ENCODE measurements around the gene HSPA1L.
"Not testable (repeated sequence)": the region's sequence is repeated elsewhere in the genome, so short reads cannot be mapped to it uniquely, and the experiment has no call there.

DNA sequence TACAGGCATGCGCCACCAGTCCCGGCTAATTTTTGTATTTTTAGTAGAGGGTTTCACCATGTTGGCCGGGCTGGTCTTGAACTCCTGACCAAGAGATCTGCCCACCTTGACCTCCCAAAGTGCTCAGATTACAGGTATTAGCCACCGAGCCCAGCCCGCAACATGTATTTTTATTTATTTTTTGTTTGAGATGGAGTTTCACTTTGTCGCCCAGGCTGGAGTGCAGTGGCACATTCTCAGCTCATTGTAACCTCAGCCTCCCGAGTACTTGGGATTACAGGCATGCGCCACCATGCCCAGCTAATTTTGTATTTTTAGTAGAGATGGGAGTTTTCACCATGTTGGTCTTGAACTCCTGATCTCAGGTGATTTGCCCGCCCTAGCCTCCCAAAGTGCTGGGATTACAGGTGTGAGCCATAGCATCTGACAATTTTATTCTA lies 23.1 kb upstream of the HSPA1L start:
- TF ChIP-seq POLR2A (IDR thresholded peaks at IDR 0.05; ENCODE audit: borderline replicate concordance, extremely low read depth, insufficient read depth, insufficient read length); EZH2phosphoT487 (IDR thresholded peaks at IDR 0.05; ENCODE audit: borderline replicate concordance); EZH2 (IDR thresholded peaks at IDR 0.05); SIN3A (IDR thresholded peaks at IDR 0.05; ENCODE audit: low read depth); CEBPB (IDR thresholded peaks at IDR 0.05; ENCODE audit: low read depth); CBX3 (IDR thresholded peaks at IDR 0.05; ENCODE audit: low read depth); POLR2AphosphoS5 (IDR thresholded peaks at IDR 0.05; ENCODE audit: low read depth, low read length); JUND (IDR thresholded peaks at IDR 0.05); YY1 (IDR thresholded peaks at IDR 0.05; ENCODE audit: extremely low read depth, insufficient replicate concordance, low read depth, low read length): not testable (repeated sequence)
- TF ChIP-seq, protein P1, sequence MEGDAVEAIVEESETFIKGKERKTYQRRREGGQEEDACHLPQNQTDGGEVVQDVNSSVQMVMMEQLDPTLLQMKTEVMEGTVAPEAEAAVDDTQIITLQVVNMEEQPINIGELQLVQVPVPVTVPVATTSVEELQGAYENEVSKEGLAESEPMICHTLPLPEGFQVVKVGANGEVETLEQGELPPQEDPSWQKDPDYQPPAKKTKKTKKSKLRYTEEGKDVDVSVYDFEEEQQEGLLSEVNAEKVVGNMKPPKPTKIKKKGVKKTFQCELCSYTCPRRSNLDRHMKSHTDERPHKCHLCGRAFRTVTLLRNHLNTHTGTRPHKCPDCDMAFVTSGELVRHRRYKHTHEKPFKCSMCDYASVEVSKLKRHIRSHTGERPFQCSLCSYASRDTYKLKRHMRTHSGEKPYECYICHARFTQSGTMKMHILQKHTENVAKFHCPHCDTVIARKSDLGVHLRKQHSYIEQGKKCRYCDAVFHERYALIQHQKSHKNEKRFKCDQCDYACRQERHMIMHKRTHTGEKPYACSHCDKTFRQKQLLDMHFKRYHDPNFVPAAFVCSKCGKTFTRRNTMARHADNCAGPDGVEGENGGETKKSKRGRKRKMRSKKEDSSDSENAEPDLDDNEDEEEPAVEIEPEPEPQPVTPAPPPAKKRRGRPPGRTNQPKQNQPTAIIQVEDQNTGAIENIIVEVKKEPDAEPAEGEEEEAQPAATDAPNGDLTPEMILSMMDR (IDR thresholded peaks at IDR 0.05 in 2 of 3, conservative IDR thresholded peaks at IDR 0.05 in 1 of 3; ENCODE audit: borderline replicate concordance in 1 of 3, insufficient read depth in 1 of 3, low read depth in 2 of 3, low read length in 2 of 3): not testable (repeated sequence)
- TF ChIP-seq, protein P2, sequence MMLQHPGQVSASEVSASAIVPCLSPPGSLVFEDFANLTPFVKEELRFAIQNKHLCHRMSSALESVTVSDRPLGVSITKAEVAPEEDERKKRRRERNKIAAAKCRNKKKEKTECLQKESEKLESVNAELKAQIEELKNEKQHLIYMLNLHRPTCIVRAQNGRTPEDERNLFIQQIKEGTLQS (IDR thresholded peaks at IDR 0.05): not testable (repeated sequence)
